ENCODE data around the gene SLC25A40. TPM values are rescaled to one million over a fixed set of nuclear protein-coding genes. Genes with fewer than 3 reads are reported as not detected.

SLC25A40 gene
- total and polyA plus RNA-seq, 4 donors = 6.4 to 36.6 (median 16.7) TPM

DNA sequence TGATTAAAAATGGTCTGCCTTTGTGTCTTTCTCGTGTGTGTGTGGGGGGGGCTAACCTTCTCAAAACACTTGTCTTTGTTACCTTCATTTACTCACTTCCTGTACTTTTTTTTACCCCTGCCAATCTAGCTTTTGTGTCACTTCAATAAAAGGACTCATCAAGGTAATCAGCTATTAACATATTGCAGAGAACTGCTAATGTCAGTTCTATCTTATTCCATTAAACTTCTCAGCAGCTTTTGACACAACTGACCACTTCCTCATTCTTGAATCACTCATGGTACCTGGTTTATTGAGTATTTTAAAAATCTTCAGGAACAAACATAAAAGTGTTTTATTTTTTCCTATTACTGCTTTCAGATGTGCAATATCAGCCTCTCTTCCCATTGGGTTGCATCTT, 59.8 kb downstream of the SLC25A40 start:
- Histone ChIP-seq H3K27ac (ENCODE audit: low read depth in 1 of 2, low read length in 1 of 2) (no peak overlapping the region), H3K4me1 (ENCODE audit: control insufficient read depth in 5 of 5, insufficient read depth in 5 of 5, low read length in 5 of 5) (no peaks in the 10 kb centered on the region), H3K4me3 (no peak overlapping the region), H3K27me3 (ENCODE audit: control insufficient read depth in 3 of 3, insufficient read depth in 3 of 3, low read length in 2 of 3) (no peaks in the 10 kb centered on the region), H3K9me3 (ENCODE audit: control insufficient read depth in 4 of 4, insufficient read depth in 3 of 4, low read length in 3 of 4) (peaks cover 0 to 2% (median 0%) of the 10 kb centered on the region in 4 donors), H3K9ac (ENCODE audit: insufficient read depth in 1 of 2, low read length in 2 of 2) (no peak overlapping the region), H3K36me3 (ENCODE audit: control insufficient read depth in 4 of 4, insufficient read depth in 4 of 4, low read length in 4 of 4) (no peaks in the 10 kb centered on the region)
- DNase-seq (no peak), ATAC-seq (ENCODE audit: insufficient read depth, low FRiP score) (no peak)
- TF ChIP-seq, protein P1, sequence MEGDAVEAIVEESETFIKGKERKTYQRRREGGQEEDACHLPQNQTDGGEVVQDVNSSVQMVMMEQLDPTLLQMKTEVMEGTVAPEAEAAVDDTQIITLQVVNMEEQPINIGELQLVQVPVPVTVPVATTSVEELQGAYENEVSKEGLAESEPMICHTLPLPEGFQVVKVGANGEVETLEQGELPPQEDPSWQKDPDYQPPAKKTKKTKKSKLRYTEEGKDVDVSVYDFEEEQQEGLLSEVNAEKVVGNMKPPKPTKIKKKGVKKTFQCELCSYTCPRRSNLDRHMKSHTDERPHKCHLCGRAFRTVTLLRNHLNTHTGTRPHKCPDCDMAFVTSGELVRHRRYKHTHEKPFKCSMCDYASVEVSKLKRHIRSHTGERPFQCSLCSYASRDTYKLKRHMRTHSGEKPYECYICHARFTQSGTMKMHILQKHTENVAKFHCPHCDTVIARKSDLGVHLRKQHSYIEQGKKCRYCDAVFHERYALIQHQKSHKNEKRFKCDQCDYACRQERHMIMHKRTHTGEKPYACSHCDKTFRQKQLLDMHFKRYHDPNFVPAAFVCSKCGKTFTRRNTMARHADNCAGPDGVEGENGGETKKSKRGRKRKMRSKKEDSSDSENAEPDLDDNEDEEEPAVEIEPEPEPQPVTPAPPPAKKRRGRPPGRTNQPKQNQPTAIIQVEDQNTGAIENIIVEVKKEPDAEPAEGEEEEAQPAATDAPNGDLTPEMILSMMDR (IDR thresholded peaks at IDR 0.05; ENCODE audit: control extremely low read depth, extremely low read depth) = no peak
- WGBS, 2 donors = 69 to 71% methylated on average over 1 of the region's 1 CpG

DNA sequence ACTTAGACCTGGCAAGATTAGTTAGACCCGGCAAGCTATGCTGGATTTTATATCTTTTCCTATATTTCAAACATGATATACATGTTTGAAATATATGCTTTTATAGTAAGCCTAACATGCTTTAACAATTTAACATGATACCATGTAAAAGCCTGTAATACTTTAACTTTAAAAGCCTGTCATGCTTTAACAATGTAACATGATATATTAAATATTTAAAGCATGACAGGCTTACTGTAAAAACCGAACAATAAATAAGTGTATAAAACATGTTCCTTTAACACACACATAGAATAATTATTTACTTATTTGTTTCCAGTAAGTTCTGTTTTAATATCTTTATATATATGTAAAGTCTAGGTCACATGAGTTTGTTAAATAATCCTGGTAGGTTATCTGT, 65.4 kb downstream of the SLC25A40 start:
- Histone ChIP-seq H3K27ac (ENCODE audit: low read depth in 1 of 2, low read length in 1 of 2) (no peak overlapping the region), H3K27me3 (ENCODE audit: control insufficient read depth in 3 of 3, insufficient read depth in 3 of 3, low read length in 2 of 3) (no peaks in the 10 kb centered on the region), H3K36me3 (ENCODE audit: control insufficient read depth in 4 of 4, insufficient read depth in 4 of 4, low read length in 4 of 4) (no peaks in the 10 kb centered on the region), H3K4me1 (ENCODE audit: control insufficient read depth in 5 of 5, insufficient read depth in 5 of 5, low read length in 5 of 5) (no peaks in the 10 kb centered on the region), H3K9me3 (ENCODE audit: control insufficient read depth in 4 of 4, insufficient read depth in 3 of 4, low read length in 3 of 4) (no peaks in the 10 kb centered on the region), H3K9ac (ENCODE audit: insufficient read depth in 1 of 2, low read length in 2 of 2) (no peak overlapping the region), H3K4me3 (no peak overlapping the region)
- WGBS, 2 donors = 88 to 90% methylated on average over 2 of the region's 2 CpGs
- ATAC-seq (ENCODE audit: insufficient read depth, low FRiP score) (no peak), DNase-seq (no peak)
- TF ChIP-seq, protein P1 (IDR thresholded peaks at IDR 0.05; ENCODE audit: control extremely low read depth, extremely low read depth) = no peak

DNA sequence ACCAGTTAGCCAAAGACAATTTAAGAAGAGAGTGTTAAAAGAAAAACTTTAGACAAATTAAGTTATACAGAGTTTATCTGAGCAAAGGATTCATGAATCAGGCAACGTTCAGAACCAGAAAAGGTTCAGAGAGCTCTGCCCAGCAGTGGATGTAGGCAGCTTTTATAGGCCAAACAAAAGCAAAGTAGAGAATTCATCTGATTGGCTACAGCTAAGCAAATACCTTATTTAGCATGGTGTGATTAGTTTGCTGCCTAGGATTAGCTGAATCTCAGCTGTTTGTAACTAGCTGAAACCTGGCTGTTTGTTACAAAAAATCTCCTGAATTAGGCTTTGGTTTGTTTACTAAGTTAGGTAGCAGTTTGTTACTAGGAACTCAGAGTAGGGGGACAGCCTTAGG, 66.0 kb downstream of the SLC25A40 start:
- Histone ChIP-seq H3K4me3 (no peak overlapping the region), H3K9ac (ENCODE audit: insufficient read depth in 1 of 2, low read length in 2 of 2) (no peak overlapping the region), H3K36me3 (ENCODE audit: control insufficient read depth in 4 of 4, insufficient read depth in 4 of 4, low read length in 4 of 4) (no peaks in the 10 kb centered on the region), H3K27me3 (ENCODE audit: control insufficient read depth in 3 of 3, insufficient read depth in 3 of 3, low read length in 2 of 3) (no peaks in the 10 kb centered on the region), H3K9me3 (ENCODE audit: control insufficient read depth in 4 of 4, insufficient read depth in 3 of 4, low read length in 3 of 4) (no peaks in the 10 kb centered on the region), H3K4me1 (ENCODE audit: control insufficient read depth in 5 of 5, insufficient read depth in 5 of 5, low read length in 5 of 5) (no peaks in the 10 kb centered on the region), H3K27ac (ENCODE audit: low read depth in 1 of 2, low read length in 1 of 2) (no peak overlapping the region)
- no peak for ATAC-seq (ENCODE audit: insufficient read depth, low FRiP score)
- TF ChIP-seq, protein P1 (IDR thresholded peaks at IDR 0.05; ENCODE audit: control extremely low read depth, extremely low read depth) = no peak
- no peak for DNase-seq
- 48 to 71% methylated on average over 1 of the region's 1 CpG for WGBS, 2 donors

DNA sequence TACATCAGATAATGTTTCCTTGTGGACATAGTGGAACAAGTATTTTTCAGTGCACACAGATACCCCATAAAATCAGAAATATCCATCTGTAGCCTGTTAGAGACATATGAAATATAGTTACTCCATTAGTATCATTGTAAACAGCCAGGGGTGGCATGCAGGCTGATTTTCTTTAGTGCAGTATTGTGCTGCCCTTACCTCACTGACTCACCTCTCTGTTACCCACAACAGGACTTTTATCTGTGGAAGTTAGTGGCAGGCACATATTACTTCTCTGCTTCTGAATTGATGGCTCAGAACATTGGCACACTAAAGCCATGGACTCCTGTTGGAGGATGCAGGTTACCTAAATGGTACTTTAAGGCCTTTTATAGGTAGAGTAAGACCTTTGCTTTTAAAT, 70.0 kb downstream of the SLC25A40 start:
- no peaks in the 10 kb centered on the region for H3K27me3 ChIP-seq (ENCODE audit: control insufficient read depth in 3 of 3, insufficient read depth in 3 of 3, low read length in 2 of 3)
- H3K36me3 ChIP-seq (ENCODE audit: control insufficient read depth in 4 of 4, insufficient read depth in 4 of 4, low read length in 4 of 4) = no peaks in the 10 kb centered on the region
- H3K27ac ChIP-seq (ENCODE audit: low read depth in 1 of 2, low read length in 1 of 2) = no peak overlapping the region
- H3K4me1 ChIP-seq (ENCODE audit: control insufficient read depth in 5 of 5, insufficient read depth in 5 of 5, low read length in 5 of 5) = no peaks in the 10 kb centered on the region
- no peak for DNase-seq
- no peak overlapping the region for H3K9ac ChIP-seq (ENCODE audit: insufficient read depth in 1 of 2, low read length in 2 of 2)
- H3K4me3 ChIP-seq = no peak overlapping the region
- H3K9me3 ChIP-seq (ENCODE audit: control insufficient read depth in 4 of 4, insufficient read depth in 3 of 4, low read length in 3 of 4) = no peaks in the 10 kb centered on the region
- TF ChIP-seq, protein P1 (IDR thresholded peaks at IDR 0.05; ENCODE audit: control extremely low read depth, extremely low read depth) = no peak
- no peak for ATAC-seq (ENCODE audit: insufficient read depth, low FRiP score)
